ENCODE results near the gene HBE1. TPM values are rescaled to one million over a fixed set of nuclear protein-coding genes. Genes with fewer than 3 reads are reported as not detected.
A peak's percentile ranks its signal among the peaks of the same experiment; 100 is the strongest.

HBE1 gene
- total RNA-seq, 1 experiment from 2014 or later = not detected

- no peak overlapping the region for H2BK12ac ChIP-seq (ENCODE audit: insufficient read length, low read depth, low read length)
- H2BK5ac ChIP-seq (ENCODE audit: insufficient read length, low read length) = no peak overlapping the region
- no peak overlapping the region for H3K4me3 Mint-ChIP-seq
- H2BK15ac ChIP-seq (ENCODE audit: low read depth, low read length) = no peak overlapping the region
- H3K36me3 Mint-ChIP-seq (ENCODE audit: insufficient read depth in 1 of 3, low read depth in 3 of 3) = 0 out of 7 replicates have a peak, but pooled peaks cover 0 to 1% (median 0%) of the 10 kb centered on the region in 3 experiments
- no peak overlapping the region for H4K91ac ChIP-seq (ENCODE audit: insufficient read length, low read depth, low read length)
- no peaks in the 10 kb centered on the region for H3K4me1 Mint-ChIP-seq
- H3K23ac ChIP-seq (ENCODE audit: insufficient read length, low read depth, low read length) = no peak overlapping the region
- H3T11ph ChIP-seq (ENCODE audit: low read length) = no peak overlapping the region
- H3K4me2 ChIP-seq (ENCODE audit: insufficient read depth, insufficient read length, low read length) = no peak overlapping the region
- no peaks in the 10 kb centered on the region for H3K4me1 ChIP-seq (ENCODE audit: insufficient read depth, low read length)
- no peaks in the 10 kb centered on the region for H3K23me2 ChIP-seq (ENCODE audit: insufficient read length, low read depth, low read length, poor library complexity, severe bottlenecking)
- no peaks in the 10 kb centered on the region for H3K79me1 ChIP-seq (ENCODE audit: insufficient read depth, low read depth, low read length, poor library complexity, severe bottlenecking)
- H3K9me3 ChIP-seq (ENCODE audit: control insufficient read depth, low read depth, low read length) = no peaks in the 10 kb centered on the region
- no peak overlapping the region for H3K4ac ChIP-seq (ENCODE audit: low read depth, low read length)
- no peak overlapping the region for H2AK5ac ChIP-seq (ENCODE audit: insufficient read length, low read length)
- H2AFZ ChIP-seq (ENCODE audit: low read length) = no peak overlapping the region
- H2BK20ac ChIP-seq (ENCODE audit: low read depth, low read length, poor library complexity, severe bottlenecking) = no peak overlapping the region
- TF ChIP-seq CTCF (conservative IDR thresholded peaks at IDR 0.05) = peak; percentile 84
- no peak overlapping the region for H3K18ac ChIP-seq (ENCODE audit: insufficient read length, low read depth, low read length)
- peak; percentile 33 for DNase-seq
- no peaks in the 10 kb centered on the region for H4K20me1 ChIP-seq (ENCODE audit: control insufficient read depth, insufficient read depth, insufficient read length)
- H3K27ac ChIP-seq (ENCODE audit: insufficient read length, low read depth, low read length) = no peak overlapping the region
- no peak overlapping the region for H3K9ac ChIP-seq (ENCODE audit: extremely low read depth, insufficient read length, low read length)
- H3K14ac ChIP-seq (ENCODE audit: insufficient read depth, low read length) = no peak overlapping the region
- H4K8ac ChIP-seq (replicated peaks; ENCODE audit: insufficient read length, low read depth, low read length) = no peak overlapping the region
- WGBS (ENCODE audit: extremely low coverage, insufficient read length, low lambda C conversion rate) = no CpG with 5 or more reads among the region's 1 CpG
- no peaks in the 10 kb centered on the region for H3K27me3 Mint-ChIP-seq (ENCODE audit: low read depth)
- H3K27ac Mint-ChIP-seq = no peak overlapping the region
- H3K79me2 ChIP-seq (ENCODE audit: insufficient read depth, low read length) = no peaks in the 10 kb centered on the region
- no peak overlapping the region for H2BK120ac ChIP-seq (ENCODE audit: low read depth, low read length, poor library complexity, severe bottlenecking)
- H3K56ac ChIP-seq (ENCODE audit: insufficient read length, low read depth, low read length) = no peak overlapping the region
- no peaks in the 10 kb centered on the region for H3K27me3 ChIP-seq (ENCODE audit: insufficient read depth, low read length)
- H4K5ac ChIP-seq (ENCODE audit: insufficient read length, low read depth, low read length) = no peak overlapping the region
- no peaks in the 10 kb centered on the region for H3K9me3 Mint-ChIP-seq
Observed at GRCh38 chr11:5291207-5291838, 21.6 kb upstream of the HBE1 start.

All from H9 (cell line).